ENCODE data around the gene NPVF. TPM values are rescaled to one million over a fixed set of nuclear protein-coding genes. Genes with fewer than 3 reads are reported as not detected.

Gene NPVF
- total and polyA plus RNA-seq, 7 donors: not detected

DNA sequence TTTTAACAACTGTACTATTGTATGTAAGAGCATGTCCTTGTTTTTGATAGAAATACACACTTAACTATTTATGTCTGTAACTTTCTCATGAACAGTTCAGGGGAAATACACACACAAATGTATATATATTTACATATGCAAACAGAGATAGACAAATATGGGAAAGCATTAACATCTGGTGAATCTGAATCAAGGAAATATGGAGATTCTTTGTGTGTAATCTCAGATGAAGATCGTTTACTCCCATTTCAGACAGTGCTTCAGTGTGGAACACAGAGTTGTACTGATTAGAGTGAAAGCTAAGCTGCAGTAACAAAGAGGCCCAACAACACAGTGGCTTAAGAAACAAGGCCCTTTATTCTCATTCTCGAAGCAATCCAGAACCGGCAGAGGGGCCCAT lies 26.3 kb upstream of the NPVF start:
- intact Hi-C loops (cut with DNase I): loop anchor here (10.0 kb wide), 1 partner anchor 1110 kb away; no protein-coding TSS in a partner anchor
- TF ChIP-seq, protein P1, sequence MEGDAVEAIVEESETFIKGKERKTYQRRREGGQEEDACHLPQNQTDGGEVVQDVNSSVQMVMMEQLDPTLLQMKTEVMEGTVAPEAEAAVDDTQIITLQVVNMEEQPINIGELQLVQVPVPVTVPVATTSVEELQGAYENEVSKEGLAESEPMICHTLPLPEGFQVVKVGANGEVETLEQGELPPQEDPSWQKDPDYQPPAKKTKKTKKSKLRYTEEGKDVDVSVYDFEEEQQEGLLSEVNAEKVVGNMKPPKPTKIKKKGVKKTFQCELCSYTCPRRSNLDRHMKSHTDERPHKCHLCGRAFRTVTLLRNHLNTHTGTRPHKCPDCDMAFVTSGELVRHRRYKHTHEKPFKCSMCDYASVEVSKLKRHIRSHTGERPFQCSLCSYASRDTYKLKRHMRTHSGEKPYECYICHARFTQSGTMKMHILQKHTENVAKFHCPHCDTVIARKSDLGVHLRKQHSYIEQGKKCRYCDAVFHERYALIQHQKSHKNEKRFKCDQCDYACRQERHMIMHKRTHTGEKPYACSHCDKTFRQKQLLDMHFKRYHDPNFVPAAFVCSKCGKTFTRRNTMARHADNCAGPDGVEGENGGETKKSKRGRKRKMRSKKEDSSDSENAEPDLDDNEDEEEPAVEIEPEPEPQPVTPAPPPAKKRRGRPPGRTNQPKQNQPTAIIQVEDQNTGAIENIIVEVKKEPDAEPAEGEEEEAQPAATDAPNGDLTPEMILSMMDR (IDR thresholded peaks at IDR 0.05): no peak
- 92 to 95% (median 94%) methylated on average over 3 of the region's 3 CpGs for WGBS, 3 donors
- Histone ChIP-seq H3K36me3 (ENCODE audit: insufficient read depth in 1 of 2, low read depth in 1 of 2) (no peaks in the 10 kb centered on the region), H3K27me3 (ENCODE audit: insufficient read depth in 3 of 3, low read length in 2 of 3) (no peaks in the 10 kb centered on the region), H3K4me1 (no peaks in the 10 kb centered on the region), H3K27ac (no peak overlapping the region), H3K9me3 (no peaks in the 10 kb centered on the region), H3K4me3 (no peak overlapping the region)
- ATAC-seq (no peak), DNase-seq (no peak)

DNA sequence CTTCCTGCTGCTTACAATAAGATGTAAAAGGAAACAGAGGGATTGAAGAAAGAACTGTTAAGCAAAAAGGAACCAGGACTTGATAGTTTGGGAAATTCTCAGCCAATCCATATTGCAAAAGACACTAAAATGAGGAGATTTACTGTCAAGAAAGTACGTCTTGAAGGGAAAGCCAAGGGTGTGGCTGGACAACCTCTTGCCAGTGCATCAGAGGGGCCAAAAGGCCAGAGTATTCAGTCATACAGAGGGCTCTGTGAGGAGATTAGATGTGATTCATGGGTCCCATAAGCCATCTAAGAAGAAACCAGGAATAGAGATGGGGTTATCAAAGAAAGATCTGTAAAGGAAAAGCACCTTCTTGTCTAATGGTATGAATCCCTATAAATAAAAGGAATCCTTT lies 25.4 kb upstream of the NPVF start:
- Histone ChIP-seq H3K36me3 (ENCODE audit: insufficient read depth in 1 of 2, low read depth in 1 of 2) (no peaks in the 10 kb centered on the region), H3K27ac (no peak overlapping the region), H3K4me1 (no peaks in the 10 kb centered on the region), H3K4me3 (no peak overlapping the region), H3K9me3 (no peaks in the 10 kb centered on the region), H3K27me3 (ENCODE audit: insufficient read depth in 3 of 3, low read length in 2 of 3) (no peaks in the 10 kb centered on the region)
- ATAC-seq (no peak), DNase-seq (no peak)
- intact Hi-C loops (cut with DNase I): loop anchor here (10.0 kb wide), 1 partner anchor 1111 kb away; no protein-coding TSS in a partner anchor
- TF ChIP-seq, protein P1 (IDR thresholded peaks at IDR 0.05): no peak
- 85 to 91% (median 86%) methylated on average over 1 of the region's 1 CpG for WGBS, 3 donors

DNA sequence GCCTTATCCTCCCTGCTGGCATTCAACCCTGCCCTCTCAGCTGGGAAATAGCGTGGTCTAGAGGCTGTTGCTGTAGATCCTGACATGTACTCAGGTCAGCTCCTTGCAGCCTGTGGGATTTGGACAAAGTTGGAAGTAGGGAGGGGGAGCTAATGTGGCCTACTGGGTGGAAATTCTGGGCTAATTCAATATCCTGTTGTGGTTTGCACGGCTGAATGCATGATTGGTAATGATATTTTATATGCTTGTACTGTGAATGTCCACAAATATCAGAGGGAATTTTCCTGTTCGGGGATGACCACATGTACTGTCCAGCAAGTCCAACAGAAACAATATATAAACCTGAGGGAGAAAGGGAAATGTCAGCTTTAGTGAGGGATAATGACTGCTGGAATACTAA lies 22.1 kb upstream of the NPVF start:
- no peak overlapping the region for H3K4me3 ChIP-seq
- H3K27me3 ChIP-seq (ENCODE audit: insufficient read depth in 3 of 3, low read length in 2 of 3): no peaks in the 10 kb centered on the region
- H3K4me1 ChIP-seq: no peaks in the 10 kb centered on the region
- DNase-seq (no peak), ATAC-seq (no peak)
- WGBS, 3 donors: 56 to 68% (median 65%) methylated on average over 3 of the region's 3 CpGs
- H3K9me3 ChIP-seq: no peaks in the 10 kb centered on the region
- no peak overlapping the region for H3K27ac ChIP-seq
- intact Hi-C loops (cut with DNase I): loop anchor here (10.0 kb wide), 1 partner anchor 1114 kb away; no protein-coding TSS in a partner anchor
- TF ChIP-seq, protein P1 (IDR thresholded peaks at IDR 0.05): no peak
- H3K36me3 ChIP-seq (ENCODE audit: insufficient read depth in 1 of 2, low read depth in 1 of 2): no peaks in the 10 kb centered on the region

DNA sequence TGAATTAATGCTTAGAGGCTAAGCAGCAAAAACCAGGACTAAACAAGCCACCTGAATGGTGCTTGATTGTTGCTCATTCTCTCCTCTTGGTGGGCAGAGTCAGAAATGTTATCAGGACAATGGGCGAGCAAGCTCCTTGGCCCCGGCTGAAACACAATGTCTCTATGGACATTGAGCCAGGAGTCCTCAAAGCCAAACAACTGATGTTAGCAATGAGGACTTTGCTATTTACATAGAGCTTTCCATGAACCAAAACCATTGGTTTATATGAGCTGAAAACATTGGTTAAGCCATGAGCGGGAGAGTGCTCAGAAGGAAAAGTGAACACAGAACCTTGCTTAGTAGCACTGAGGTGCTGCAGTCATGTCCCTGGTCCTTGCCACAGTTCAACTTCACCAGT lies 21.5 kb upstream of the NPVF start:
- no peaks in the 10 kb centered on the region for H3K9me3 ChIP-seq
- 88 to 100% (median 93%) methylated on average over 3 of the region's 3 CpGs for WGBS, 3 donors

More for the DNA sequence above, 21.5 kb upstream of the NPVF start:
- Histone ChIP-seq H3K36me3 (ENCODE audit: insufficient read depth in 1 of 2, low read depth in 1 of 2) (no peaks in the 10 kb centered on the region), H3K4me3 (no peak overlapping the region), H3K27ac (no peak overlapping the region), H3K4me1 (no peaks in the 10 kb centered on the region), H3K27me3 (ENCODE audit: insufficient read depth in 3 of 3, low read length in 2 of 3) (no peaks in the 10 kb centered on the region)
- DNase-seq (no peak), ATAC-seq (no peak)
- intact Hi-C loops (cut with DNase I): loop anchor here (10.0 kb wide), 1 partner anchor 1115 kb away; no protein-coding TSS in a partner anchor
- TF ChIP-seq, protein P1 (IDR thresholded peaks at IDR 0.05): no peak
